Spleen (tissue), 11 donors: ENCODE measurements around the gene DPYSL4. TPM values are rescaled to one million over a fixed set of nuclear protein-coding genes. Genes with fewer than 3 reads are reported as not detected.

Source experiments
- DNase-seq: peaks from one replicate; pipeline ENCODE4 v3.0.0-alpha.2; 2020
- H3K27ac ChIP-seq, 8 donors: fragments of 200-600 bp; sonication (generic) in 7 of 8; 1 replicate in 4 of 8; 2 replicates in 4 of 8; pipeline versions ENCODE4 v1.5.0 to v1.8.0; 2016 to 2021; ENCODE audit warnings: inconsistent platforms in 4 of 8, mild to moderate bottlenecking in 4 of 8, moderate library complexity in 1 of 8
- H3K27me3 ChIP-seq, 7 donors: fragments of 200-600 bp; sonication (generic) in 6 of 7; replicated peaks in 1 of 7; 1 replicate in 4 of 7; 2 replicates in 3 of 7; pipeline versions ENCODE4 v1.5.0 to v1.8.0; 2016 to 2021; ENCODE audit warnings: inconsistent platforms in 3 of 7, mild to moderate bottlenecking in 1 of 7
- H3K36me3 ChIP-seq, 6 donors: fragments of 200-600 bp; sonication (generic) in 5 of 6; 1 replicate in 4 of 6; 2 replicates in 2 of 6; pipeline versions ENCODE4 v1.5.0 to v1.8.0; 2016 to 2021; ENCODE audit warnings: inconsistent platforms in 2 of 6
- H3K4me1 ChIP-seq, 6 donors: fragments of 200-600 bp; sonication (generic) in 5 of 6; 1 replicate in 3 of 6; 2 replicates in 3 of 6; pipeline versions ENCODE4 v1.5.0 to v1.8.0; 2016 to 2021; ENCODE audit warnings: inconsistent platforms in 3 of 6
- H3K4me3 ChIP-seq, 8 donors: fragments of 200-600 bp; sonication (generic) in 7 of 8; 1 replicate in 4 of 8; 2 replicates in 4 of 8; pipeline versions ENCODE4 v1.5.0 to v1.8.0; 2016 to 2021; ENCODE audit warnings: inconsistent platforms in 4 of 8, mild to moderate bottlenecking in 4 of 8, moderate library complexity in 2 of 8
- H3K9me3 ChIP-seq, 8 donors: fragments of 200-600 bp; sonication (generic) in 7 of 8; 1 replicate in 4 of 8; 2 replicates in 4 of 8; pipeline versions ENCODE4 v1.5.0 to v1.8.0; 2016 to 2021; ENCODE audit warnings: inconsistent platforms in 4 of 8
- POLR2A ChIP-seq, 3 donors: fragments of 450-650 bp; IDR thresholded peaks; one replicate each; pipeline ENCODE4 v1.5.1; 2017; ENCODE audit warnings: antibody characterized with exemption in 3 of 3, mild to moderate bottlenecking in 1 of 3
- POLR2AphosphoS5 ChIP-seq, 3 donors: sonication (generic); formaldehyde crosslinking; IDR thresholded peaks; one replicate each; pipeline ENCODE4 v1.5.1; 2017; ENCODE audit warnings: antibody characterized with exemption in 3 of 3
- WGBS, 5 donors: extraction: QIAGEN DNeasy Blood & Tissue Kit in 3 of 5; methylation state at CpG; one replicate each; pipeline versions ENCODE4 v1.1.5 to v1.1.7; 2013 to 2018; 5-methylcytosine and 5-hydroxymethylcytosine counted together
- intact Hi-C: fragments of 100-400 bp; cut with DNase I; formaldehyde crosslinking; loops from one replicate; pipeline ENCODE4 v1.15.0; 2023; ENCODE audit warnings: low total_unique reads
- polyA plus RNA-seq, 3 donors: library from polyadenylated mRNA; stranded (reverse); fragments of 200-250 nt; gene quantifications; one replicate each; pipeline ENCODE4 v1.2.1, GENCODE V29; 2013
- total RNA-seq, 7 donors: library from RNA; depleted of rRNA in 3 of 7; stranded (reverse); fragments of >200 nt in 3 of 7; fragmentation: NEBNext Ultra II Directional in 4 of 7; extraction: Animal tissue kit (Norgen Biotek cat#: 25700) in 4 of 7; gene quantifications; one replicate each; pipeline versions ENCODE4 v1.1.0 to v1.2.1, GENCODE V29; 2016 to 2021
- TF ChIP-seq, protein P1 (sequence below), 11 experiments: fragments of 200-600 bp in 7 of 11; fragments of 450-650 bp in 4 of 11; sonication (generic) in 4 of 11; IDR thresholded peaks in 8 of 11; conservative IDR thresholded peaks in 3 of 11; 1 replicate in 7 of 11; 2 replicates in 4 of 11; pipeline versions ENCODE4 v1.4.0 to v1.8.0; 2016 to 2021; ENCODE audit warnings: antibody characterized with exemption in 11 of 11, inconsistent platforms in 4 of 11, mild to moderate bottlenecking in 1 of 11
- donor health status: healthy with polysubstance abuse.
- donor health status: DM: no; HTN: no; CAD: no; lungs with moderate emphysema.
- donor health status: DM: no; HTN: no; CAD: no.
- donor health status: Bipolar disorder and iron deficiency.
- donor health status: healthy.
- donor health status: DM: no; HTN: no; CAD: no.
- donor health status: DM: yes; HTN: yes; CAD: no.

The DPYSL4 gene
- total and polyA plus RNA-seq, 10 donors, result 0.55 to 6.0 (median 1.0) TPM; not detected in 1

DNA sequence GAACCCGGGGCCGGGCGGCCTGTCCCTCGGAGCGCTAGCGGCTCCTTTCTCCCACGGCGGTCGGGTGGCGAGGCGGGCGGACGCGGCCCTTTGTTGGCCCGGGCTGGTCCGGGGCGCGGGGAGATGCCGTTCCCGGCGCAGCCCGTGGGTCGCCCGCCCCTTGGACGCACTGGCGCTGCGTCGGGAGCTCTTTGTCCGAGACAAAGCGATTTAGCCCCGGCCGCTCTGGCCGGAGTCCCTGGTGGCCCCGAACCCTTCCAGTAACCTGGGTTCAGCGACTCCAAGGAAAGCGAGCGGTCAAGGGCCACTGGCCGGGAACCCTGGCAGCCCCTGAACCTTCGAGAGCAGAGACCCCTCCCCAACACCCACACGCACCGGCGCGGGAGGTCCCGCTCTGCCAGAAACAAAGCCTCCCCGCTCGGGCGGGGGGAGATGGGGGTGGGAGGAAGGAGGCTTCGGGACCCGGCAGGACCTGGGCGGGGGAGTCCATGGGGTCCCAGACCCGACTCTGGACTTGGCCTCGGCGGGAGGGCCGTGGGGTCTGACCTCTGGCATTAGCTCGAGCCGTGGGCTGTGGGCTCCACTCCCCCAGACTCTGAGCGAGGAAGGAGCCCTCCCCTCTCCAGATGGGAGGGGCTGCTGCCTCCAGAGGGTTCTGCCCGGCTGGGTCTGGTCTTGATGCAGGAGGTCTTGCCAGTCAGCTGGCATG is 836 bp downstream of the DPYSL4 start:
- H3K27ac ChIP-seq, result no peak overlapping the region
- H3K4me1 ChIP-seq, result peaks cover 9 to 31% (median 27%) of the 10 kb centered on the region in 6 donors
- intact Hi-C loops, result no loop called here
- WGBS, 5 donors, result 3 to 7% (median 5%) methylated on average over 13 to 58 of the region's 58 CpGs
- H3K27me3 ChIP-seq, result peaks cover 15 to 70% (median 55%) of the 10 kb centered on the region in 7 donors
- TF ChIP-seq, protein P1, sequence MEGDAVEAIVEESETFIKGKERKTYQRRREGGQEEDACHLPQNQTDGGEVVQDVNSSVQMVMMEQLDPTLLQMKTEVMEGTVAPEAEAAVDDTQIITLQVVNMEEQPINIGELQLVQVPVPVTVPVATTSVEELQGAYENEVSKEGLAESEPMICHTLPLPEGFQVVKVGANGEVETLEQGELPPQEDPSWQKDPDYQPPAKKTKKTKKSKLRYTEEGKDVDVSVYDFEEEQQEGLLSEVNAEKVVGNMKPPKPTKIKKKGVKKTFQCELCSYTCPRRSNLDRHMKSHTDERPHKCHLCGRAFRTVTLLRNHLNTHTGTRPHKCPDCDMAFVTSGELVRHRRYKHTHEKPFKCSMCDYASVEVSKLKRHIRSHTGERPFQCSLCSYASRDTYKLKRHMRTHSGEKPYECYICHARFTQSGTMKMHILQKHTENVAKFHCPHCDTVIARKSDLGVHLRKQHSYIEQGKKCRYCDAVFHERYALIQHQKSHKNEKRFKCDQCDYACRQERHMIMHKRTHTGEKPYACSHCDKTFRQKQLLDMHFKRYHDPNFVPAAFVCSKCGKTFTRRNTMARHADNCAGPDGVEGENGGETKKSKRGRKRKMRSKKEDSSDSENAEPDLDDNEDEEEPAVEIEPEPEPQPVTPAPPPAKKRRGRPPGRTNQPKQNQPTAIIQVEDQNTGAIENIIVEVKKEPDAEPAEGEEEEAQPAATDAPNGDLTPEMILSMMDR (IDR thresholded peaks at IDR 0.05 in 8 of 11, conservative IDR thresholded peaks at IDR 0.05 in 3 of 11), result no peak
- no peak for TF ChIP-seq POLR2A (IDR thresholded peaks at IDR 0.05)
- no peak for TF ChIP-seq POLR2AphosphoS5 (IDR thresholded peaks at IDR 0.05)
- DNase-seq, result no peak
- H3K4me3 ChIP-seq, result peak overlapping the region in 7 of 8 donors; percentile 30 to 69 (median 43)
- H3K36me3 ChIP-seq, result no peaks in the 10 kb centered on the region
- H3K9me3 ChIP-seq, result no peaks in the 10 kb centered on the region

DNA sequence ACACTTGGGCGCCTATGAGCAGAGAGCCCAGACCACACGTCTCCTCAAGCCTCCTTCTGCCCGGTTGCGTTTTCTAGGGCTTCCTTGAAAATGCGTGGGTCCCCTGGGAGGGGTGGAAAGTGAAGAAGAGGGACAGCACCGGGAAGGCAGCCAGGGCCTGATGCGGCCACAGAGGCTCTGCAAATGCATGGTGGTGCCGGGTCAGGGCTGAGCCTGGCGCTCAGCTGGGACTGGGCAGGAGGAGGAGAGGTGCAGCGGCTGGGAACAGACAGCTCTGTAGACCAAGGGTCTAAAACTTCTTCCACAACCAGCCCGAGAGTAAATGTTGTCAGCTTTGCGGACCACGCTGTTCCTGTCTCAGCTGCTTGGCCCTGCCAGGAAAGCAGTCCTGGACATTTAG is 1.6 kb downstream of the DPYSL4 start:
- no peak overlapping the region for H3K27ac ChIP-seq
- H3K9me3 ChIP-seq, result no peaks in the 10 kb centered on the region
- H3K4me1 ChIP-seq, result peaks cover 9 to 31% (median 27%) of the 10 kb centered on the region in 6 donors
- intact Hi-C loops, result no loop called here
- no peaks in the 10 kb centered on the region for H3K36me3 ChIP-seq
- WGBS, 5 donors, result 52 to 62% (median 60%) methylated on average over 12 to 13 of the region's 13 CpGs
- TF ChIP-seq POLR2AphosphoS5 (IDR thresholded peaks at IDR 0.05) (no peak), POLR2A (IDR thresholded peaks at IDR 0.05) (no peak)
- TF ChIP-seq, protein P1 (IDR thresholded peaks at IDR 0.05 in 8 of 11, conservative IDR thresholded peaks at IDR 0.05 in 3 of 11), result no peak
- no peak overlapping the region for H3K4me3 ChIP-seq
- H3K27me3 ChIP-seq, result peaks cover 15 to 68% (median 55%) of the 10 kb centered on the region in 7 donors
- no peak for DNase-seq

DNA sequence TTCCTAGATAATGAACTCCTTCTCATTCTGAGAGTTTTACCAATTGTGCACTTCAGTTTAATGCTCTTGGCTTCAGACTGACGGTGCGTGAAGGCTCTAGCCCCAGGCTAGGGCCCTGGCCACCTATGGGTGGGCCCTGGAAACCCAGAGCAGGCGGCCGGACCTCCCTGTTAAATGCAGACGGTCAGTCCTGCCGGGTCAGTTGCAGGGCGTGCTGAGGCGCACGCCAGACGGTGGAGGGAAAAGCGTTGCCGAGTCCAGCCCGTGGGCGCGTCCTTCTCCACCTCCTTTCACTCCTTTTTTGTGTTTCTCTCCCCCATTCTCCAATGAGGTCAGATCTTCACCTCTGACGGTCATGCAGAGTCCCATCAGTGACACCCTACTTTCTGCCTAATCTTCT is 2.3 kb downstream of the DPYSL4 start:
- DNase-seq, result no peak
- TF ChIP-seq POLR2AphosphoS5 (IDR thresholded peaks at IDR 0.05), result no peak
- intact Hi-C loops, result no loop called here
- WGBS, 5 donors, result 89 to 94% (median 90%) methylated on average over 16 of the region's 16 CpGs
- Histone ChIP-seq H3K27me3 (peaks cover 15 to 63% (median 55%) of the 10 kb centered on the region in 7 donors), H3K36me3 (no peaks in the 10 kb centered on the region), H3K27ac (no peak overlapping the region), H3K4me1 (peaks cover 9 to 31% (median 27%) of the 10 kb centered on the region in 6 donors), H3K9me3 (no peaks in the 10 kb centered on the region), H3K4me3 (no peak overlapping the region)

DNA sequence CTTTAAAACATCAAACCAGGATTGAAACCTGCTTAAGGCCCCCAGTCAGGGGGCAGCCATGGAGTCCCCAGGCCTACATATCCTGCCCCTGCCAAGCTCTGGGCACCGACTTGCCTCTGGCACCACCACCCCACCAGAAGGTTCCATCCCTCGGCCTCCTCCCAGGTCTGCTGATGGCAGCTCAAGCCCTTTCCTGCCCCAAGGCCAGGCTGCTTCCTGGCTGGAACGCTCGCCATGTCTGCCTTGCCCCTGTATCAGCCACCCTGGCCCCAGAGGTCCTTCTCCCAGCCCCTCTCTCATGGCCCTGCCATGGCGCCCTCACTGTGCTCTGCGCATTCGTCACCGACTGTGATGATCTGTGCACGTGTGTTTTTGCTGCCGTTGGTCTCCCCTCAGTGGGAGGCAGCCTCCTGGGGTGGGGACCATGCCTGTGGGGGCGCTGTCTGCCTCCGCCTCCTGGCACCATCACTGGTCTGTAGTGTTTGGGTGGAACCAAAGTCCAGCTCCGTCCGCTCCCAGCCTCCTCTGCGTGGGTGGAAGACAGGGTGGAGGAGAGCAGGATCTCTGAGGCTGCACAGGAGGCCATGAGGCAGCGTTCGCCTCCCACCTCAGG is 3.2 kb downstream of the DPYSL4 start:
- peaks cover 15 to 56% (median 51%) of the 10 kb centered on the region in 7 donors for H3K27me3 ChIP-seq
- no peak for DNase-seq

More for the DNA sequence above, 3.2 kb downstream of the DPYSL4 start:
- 83 to 93% (median 90%) methylated on average over 13 to 17 of the region's 17 CpGs for WGBS, 5 donors
- Histone ChIP-seq H3K4me1 (peaks cover 9 to 31% (median 27%) of the 10 kb centered on the region in 6 donors), H3K9me3 (no peaks in the 10 kb centered on the region), H3K4me3 (no peak overlapping the region), H3K27ac (no peak overlapping the region), H3K36me3 (no peaks in the 10 kb centered on the region)
- intact Hi-C loops, result no loop called here
- TF ChIP-seq POLR2AphosphoS5 (IDR thresholded peaks at IDR 0.05) (no peak), POLR2A (IDR thresholded peaks at IDR 0.05) (no peak)
- TF ChIP-seq, protein P1 (IDR thresholded peaks at IDR 0.05 in 8 of 11, conservative IDR thresholded peaks at IDR 0.05 in 3 of 11), result no peak
